ENCODE measurements around the gene MRPL53. TPM values are rescaled to one million over a fixed set of nuclear protein-coding genes. Genes with fewer than 3 reads are reported as not detected.

The MRPL53 gene
- total RNA-seq (100 to 1,000 TPM in 2 of 5 experiments, 10 to 100 TPM in 3; 45.7 to 108 (median 94.5) TPM), polyA plus RNA-seq (100 to 1,000 TPM; 138 to 175 TPM), total RNA-seq (not detected)

DNA sequence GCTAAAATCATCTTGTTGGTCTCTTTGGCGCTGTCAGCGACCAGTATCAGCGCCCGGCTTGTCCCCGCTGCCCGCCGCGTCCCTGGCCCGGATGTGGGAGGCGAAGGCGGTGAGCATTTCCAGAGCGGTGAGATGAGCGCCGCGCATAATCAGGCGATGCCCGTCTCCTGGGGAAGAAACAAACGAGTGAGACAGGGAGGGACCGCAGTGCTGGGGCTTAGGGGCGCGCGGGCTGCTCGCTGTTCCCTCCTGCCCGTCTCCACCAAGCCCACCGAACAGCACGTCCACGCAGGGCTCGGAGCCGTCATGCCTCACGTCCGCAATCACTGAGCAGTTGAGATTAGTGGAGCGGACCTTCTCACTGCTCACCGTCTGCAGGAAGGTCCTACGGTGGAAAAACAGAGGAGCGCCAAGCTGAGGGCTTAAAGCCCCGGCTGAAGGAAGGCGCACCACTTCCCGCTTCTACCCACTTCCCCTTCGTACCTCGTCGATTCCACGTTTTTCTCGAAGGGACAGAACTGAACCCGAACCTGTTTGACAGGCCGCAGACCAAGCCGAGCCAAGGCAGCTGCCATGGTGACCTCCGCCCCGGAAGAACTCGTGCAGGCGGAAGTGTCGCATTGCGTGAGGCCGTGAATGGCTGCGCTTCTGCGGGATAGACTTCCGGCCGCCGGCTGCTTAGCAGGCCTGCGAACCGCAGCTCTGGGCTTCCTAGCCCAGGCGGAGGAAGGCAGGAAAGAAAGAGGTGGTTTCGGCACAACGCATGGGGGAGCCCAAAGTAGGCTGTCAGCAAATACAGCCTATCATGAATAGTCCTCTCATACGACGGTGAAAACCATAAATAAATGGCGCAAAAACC lies at the start of gene MRPL53:
Gene MRPL53 (minus strand): TSS at position 595 of the 859 bp plus-strand sequence. CDS start 20 bp downstream, at position 575.
- H3K36me3 ChIP-seq (ENCODE audit: control insufficient read depth in 2 of 3, insufficient read depth in 3 of 3, low read length in 3 of 3), result peaks cover 0 to 14% (median 4%) of the 10 kb centered on the region in 3 experiments
- peak within 1 kb of the TSS; percentile 94 to 99 (median 98) for H3K27ac Mint-ChIP-seq
- peak within 1 kb of the TSS; percentile 91 for H3K27ac ChIP-seq (ENCODE audit: low read depth, low read length)
- H3K4me1 Mint-ChIP-seq, result peaks cover 9 to 32% (median 29%) of the 10 kb centered on the region in 7 donors
- H3K9me3 ChIP-seq (ENCODE audit: control insufficient read depth in 2 of 3, low read length in 3 of 3), result no peaks in the 10 kb centered on the region
- peaks cover 14 to 19% of the 10 kb centered on the region in 2 donors for H3K4me1 ChIP-seq (ENCODE audit: control insufficient read depth in 2 of 2, insufficient read depth in 2 of 2, low read length in 2 of 2)
- H3K4me3 Mint-ChIP-seq, result peak within 1 kb of the TSS; percentile 88 to 99 (median 98)
- no peaks in the 10 kb centered on the region for H3K27me3 Mint-ChIP-seq
- intact Hi-C loops (cut with micrococcal nuclease), result loop anchor here (1.0 kb wide), 7 partner anchors 8 to 115 kb away; partner anchors contain the start of genes AUP1 (in 2 of the 2), HTRA2 (in 2 of the 2), TTC31 (in 2 of the 2) and WBP1 (in 2 of the 2)
- CTCF ChIA-PET, result interaction anchor here (1.0 to 2.2 kb wide), 4 partner anchors 10 to 116 kb away, joined by 3 to 15 read pairs (median 4); partner anchors contain the start of genes CCDC142, INO80B and TTC31
- no peaks in the 10 kb centered on the region for H3K27me3 ChIP-seq (ENCODE audit: control insufficient read depth in 2 of 2, insufficient read depth in 2 of 2, low read length in 2 of 2)
- H3K9me3 Mint-ChIP-seq, result peaks cover 0 to 7% (median 0%) of the 10 kb centered on the region in 11 donors
- ATAC-seq, result peak; percentile 96
- POLR2A ChIA-PET, result interaction anchor here (0.7 to 6.6 kb wide), 12 partner anchors 8 to 115 kb away, joined by 3 to 177 read pairs (median 4); partner anchors contain the start of genes CCDC142, INO80B, PCGF1 and TTC31
- H3K36me3 Mint-ChIP-seq, result peaks cover 0 to 24% (median 9%) of the 10 kb centered on the region in 5 donors
- peak within 1 kb of the TSS; percentile 89 for H3K4me3 ChIP-seq (ENCODE audit: low read length)
- DNase-seq, result peak; percentile 91 to 98 (median 95)

DNA sequence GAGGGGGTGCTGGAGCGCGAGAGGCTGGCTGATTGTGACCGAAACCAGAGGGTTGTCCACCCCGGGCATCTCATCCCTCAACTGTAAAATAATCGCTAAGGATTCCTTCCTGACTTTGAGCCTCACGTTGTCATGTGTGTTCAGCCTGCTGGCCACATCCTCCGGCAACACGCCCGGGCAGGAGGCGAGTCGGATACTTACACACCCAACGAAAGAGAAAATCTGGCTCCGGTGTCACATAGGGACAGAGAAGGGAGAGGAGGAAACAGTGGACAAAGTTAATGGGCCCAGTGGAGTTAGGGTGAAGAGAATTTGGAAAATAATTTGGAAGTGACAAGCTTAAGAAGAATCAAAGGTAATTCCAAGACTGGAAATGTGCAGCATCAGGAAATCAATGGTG lies 44.2 kb upstream of the MRPL53 start:
- peaks cover 9 to 25% (median 19%) of the 10 kb centered on the region in 7 donors for H3K4me1 Mint-ChIP-seq
- H3K36me3 Mint-ChIP-seq, result peaks cover 0 to 13% (median 4%) of the 10 kb centered on the region in 5 donors
- no peak for DNase-seq
- Histone ChIP-seq H3K9me3 (ENCODE audit: control insufficient read depth in 2 of 3, low read length in 3 of 3) (no peaks in the 10 kb centered on the region), H3K27ac (ENCODE audit: low read depth, low read length) (no peak overlapping the region), H3K36me3 (ENCODE audit: control insufficient read depth in 2 of 3, insufficient read depth in 3 of 3, low read length in 3 of 3) (no peaks in the 10 kb centered on the region), H3K4me3 (ENCODE audit: low read length) (peak overlapping the region; percentile 28), H3K27me3 (ENCODE audit: control insufficient read depth in 2 of 2, insufficient read depth in 2 of 2, low read length in 2 of 2) (peaks cover 12 to 42% of the 10 kb centered on the region in 2 donors), H3K4me1 (ENCODE audit: control insufficient read depth in 2 of 2, insufficient read depth in 2 of 2, low read length in 2 of 2) (peaks cover 10 to 32% of the 10 kb centered on the region in 2 donors)
- H3K27ac Mint-ChIP-seq, result peak overlapping the region in 2 of 9 donors; percentile 36 to 72
- no peak for ATAC-seq
- ChIA-PET CTCF (interaction anchor here (0.6 kb wide), 1 partner anchor 77 kb away, joined by 3 read pairs; no protein-coding TSS in a partner anchor), POLR2A (interaction anchor here (0.7 to 1.1 kb wide), 3 partner anchors 15 to 452 kb away, joined by 3 read pairs; no protein-coding TSS in a partner anchor)
- peaks cover 0 to 6% (median 0%) of the 10 kb centered on the region in 11 donors for H3K9me3 Mint-ChIP-seq
- H3K27me3 Mint-ChIP-seq, result peaks cover 65 to 81% (median 76%) of the 10 kb centered on the region in 5 donors
- intact Hi-C loops (cut with micrococcal nuclease), result loop anchor here (1.0 kb wide), 2 partner anchors 9 to 13 kb away; partner anchors contain the start of genes AUP1 (in 2 of the 2), HTRA2 (in 2 of the 2) and PCGF1 (in 1 of the 2)
- peak overlapping the region; percentile 66 to 87 (median 80) for H3K4me3 Mint-ChIP-seq

- peak overlapping the region in 1 of 9 donors; percentile 72 for H3K27ac Mint-ChIP-seq
- H3K4me1 Mint-ChIP-seq, result peaks cover 9 to 25% (median 20%) of the 10 kb centered on the region in 7 donors
- CTCF ChIA-PET, result interaction anchor here (0.6 kb wide), 1 partner anchor 77 kb away, joined by 3 read pairs; no protein-coding TSS in a partner anchor
Observed at GRCh38 chr2:74515981-74516633, 43.6 kb upstream of the MRPL53 start.

GRCh38 chr2:74515271-74515980 lies 42.9 kb upstream of the MRPL53 start:
- POLR2A ChIA-PET, result interaction anchor here (1.7 to 1.8 kb wide), 2 partner anchors 11 to 14 kb away, joined by 8 read pairs; partner anchors contain the start of genes AUP1, DQX1 and HTRA2
- Mint-ChIP-seq H3K36me3 (peaks cover 0 to 13% (median 4%) of the 10 kb centered on the region in 5 donors), H3K4me1 (peaks cover 9 to 28% (median 20%) of the 10 kb centered on the region in 7 donors), H3K27ac (peak overlapping the region in 1 of 9 donors; percentile 65), H3K4me3 (peak overlapping the region; percentile 66 to 87 (median 76)), H3K27me3 (peaks cover 64 to 86% (median 73%) of the 10 kb centered on the region in 5 donors), H3K9me3 (peaks cover 0 to 6% (median 0%) of the 10 kb centered on the region in 11 donors)
- Histone ChIP-seq H3K4me3 (ENCODE audit: low read length) (peak overlapping the region; percentile 28), H3K36me3 (ENCODE audit: control insufficient read depth in 2 of 3, insufficient read depth in 3 of 3, low read length in 3 of 3) (no peaks in the 10 kb centered on the region), H3K4me1 (ENCODE audit: control insufficient read depth in 2 of 2, insufficient read depth in 2 of 2, low read length in 2 of 2) (peaks cover 10 to 32% of the 10 kb centered on the region in 2 donors), H3K9me3 (ENCODE audit: control insufficient read depth in 2 of 3, low read length in 3 of 3) (no peaks in the 10 kb centered on the region), H3K27ac (ENCODE audit: low read depth, low read length) (no peak overlapping the region), H3K27me3 (ENCODE audit: control insufficient read depth in 2 of 2, insufficient read depth in 2 of 2, low read length in 2 of 2) (peaks cover 12 to 42% of the 10 kb centered on the region in 2 donors)
- peak in 1 of 9 donors; percentile 30 for DNase-seq
- ATAC-seq, result no peak
- intact Hi-C loops (cut with micrococcal nuclease), result loop anchor here in 1 of 2 donors (2.0 kb wide), 1 partner anchor 17 kb away; the partner anchor contains the start of gene LBX2
- CTCF ChIA-PET, result no interaction called here

More at GRCh38 chr2:74515981-74516633, 43.6 kb upstream of the MRPL53 start:
- H3K27me3 Mint-ChIP-seq, result peaks cover 69 to 83% (median 79%) of the 10 kb centered on the region in 5 donors
- H3K4me1 ChIP-seq (ENCODE audit: control insufficient read depth in 2 of 2, insufficient read depth in 2 of 2, low read length in 2 of 2), result peaks cover 10 to 32% of the 10 kb centered on the region in 2 donors
- H3K27ac ChIP-seq (ENCODE audit: low read depth, low read length), result no peak overlapping the region
- no peaks in the 10 kb centered on the region for H3K36me3 ChIP-seq (ENCODE audit: control insufficient read depth in 2 of 3, insufficient read depth in 3 of 3, low read length in 3 of 3)
- H3K9me3 Mint-ChIP-seq, result peaks cover 0 to 6% (median 0%) of the 10 kb centered on the region in 11 donors
- peak overlapping the region; percentile 66 to 87 (median 80) for H3K4me3 Mint-ChIP-seq
- peak overlapping the region; percentile 28 for H3K4me3 ChIP-seq (ENCODE audit: low read length)
- peaks cover 0 to 13% (median 4%) of the 10 kb centered on the region in 5 donors for H3K36me3 Mint-ChIP-seq
- H3K27me3 ChIP-seq (ENCODE audit: control insufficient read depth in 2 of 2, insufficient read depth in 2 of 2, low read length in 2 of 2), result peaks cover 12 to 42% of the 10 kb centered on the region in 2 donors
- H3K9me3 ChIP-seq (ENCODE audit: control insufficient read depth in 2 of 3, low read length in 3 of 3), result no peaks in the 10 kb centered on the region
- POLR2A ChIA-PET, result interaction anchor here (1.0 to 1.1 kb wide), 2 partner anchors 15 to 23 kb away, joined by 3 read pairs; no protein-coding TSS in a partner anchor
- peak; percentile 85 for ATAC-seq
- intact Hi-C loops (cut with micrococcal nuclease), result loop anchor here (1.0 to 2.0 kb wide), 3 partner anchors 9 to 17 kb away; partner anchors contain the start of genes AUP1 (in 2 of the 2), HTRA2 (in 2 of the 2), LBX2 (in 1 of the 2) and PCGF1 (in 1 of the 2)
- peak; percentile 55 to 80 (median 71) for DNase-seq
